H9 (cell line): Measurements from ENCODE around the gene SP140. TPM values are rescaled to one million over a fixed set of nuclear protein-coding genes. Genes with fewer than 3 reads are reported as not detected.

Experiments used
- DNase-seq: peaks from one replicate; pipeline ENCODE4 v3.0.0-alpha.2; 2017
- H2AFZ ChIP-seq: one replicate; pipeline ENCODE4 v1.6.1; 2013; ENCODE audit warnings: mild to moderate bottlenecking, low read length, control low read depth, moderate library complexity
- H2AK5ac ChIP-seq: 2 replicates; pipeline ENCODE4 v1.6.1; 2013; ENCODE audit warnings: low read length, control low read depth, mixed read lengths; ENCODE audit not compliant: insufficient read length
- H2BK120ac ChIP-seq: one replicate; pipeline ENCODE4 v1.6.1; 2013; ENCODE audit warnings: low read depth, mild to moderate bottlenecking, low read length, control low read depth, inconsistent platforms; ENCODE audit not compliant: poor library complexity, severe bottlenecking
- H2BK12ac ChIP-seq: 2 replicates; pipeline ENCODE4 v1.6.1; 2013; ENCODE audit warnings: low read length, control low read depth, mixed read lengths, low read depth; ENCODE audit not compliant: insufficient read length
- H2BK15ac ChIP-seq: 2 replicates; pipeline ENCODE4 v1.6.1; 2013; ENCODE audit warnings: low read depth, low read length, control low read depth
- H2BK20ac ChIP-seq: one replicate; pipeline ENCODE4 v1.6.1; 2013; ENCODE audit warnings: low read depth, mild to moderate bottlenecking, low read length, control low read depth, inconsistent platforms; ENCODE audit not compliant: poor library complexity, severe bottlenecking
- H2BK5ac ChIP-seq: 2 replicates; pipeline ENCODE4 v1.6.1; 2013; ENCODE audit warnings: low read length, control low read depth, mixed read lengths; ENCODE audit not compliant: insufficient read length
- H3K14ac ChIP-seq: 2 replicates; pipeline ENCODE4 v1.6.1; 2013; ENCODE audit warnings: low read length, control low read depth; ENCODE audit not compliant: insufficient read depth
- H3K18ac ChIP-seq: 2 replicates; pipeline ENCODE4 v1.6.1; 2013; ENCODE audit warnings: low read depth, mild to moderate bottlenecking, mixed read lengths, low read length, control low read depth; ENCODE audit not compliant: insufficient read length
- H3K23ac ChIP-seq: 2 replicates; pipeline ENCODE4 v1.6.1; 2013; ENCODE audit warnings: low read length, control low read depth, mixed read lengths, low read depth; ENCODE audit not compliant: insufficient read length
- H3K23me2 ChIP-seq: 2 replicates; pipeline ENCODE4 v1.6.1; 2013; ENCODE audit warnings: low read depth, mild to moderate bottlenecking, mixed read lengths, low read length, control low read depth; ENCODE audit not compliant: insufficient read length, poor library complexity, severe bottlenecking
- H3K27ac ChIP-seq: 2 replicates; pipeline ENCODE4 v1.5.1; 2013; ENCODE audit warnings: low read length, control low read depth, mixed read lengths, low read depth; ENCODE audit not compliant: insufficient read length
- H3K27me3 ChIP-seq: 2 replicates; pipeline ENCODE4 v1.6.1; 2013; ENCODE audit warnings: low read length, control low read depth, inconsistent platforms; ENCODE audit not compliant: insufficient read depth
- H3K4ac ChIP-seq: 2 replicates; pipeline ENCODE4 v1.6.1; 2013; ENCODE audit warnings: low read depth, mild to moderate bottlenecking, control low read depth, inconsistent platforms, low read length, moderate library complexity
- H3K4me1 ChIP-seq: 2 replicates; pipeline ENCODE4 v1.6.1; 2013; ENCODE audit warnings: low read length, control low read depth, inconsistent platforms; ENCODE audit not compliant: insufficient read depth
- H3K4me2 ChIP-seq: 2 replicates; pipeline ENCODE4 v1.6.1; 2013; ENCODE audit warnings: low read length, control low read depth, mixed read lengths; ENCODE audit not compliant: insufficient read length, insufficient read depth
- H3K56ac ChIP-seq: 2 replicates; pipeline ENCODE4 v1.6.1; 2013; ENCODE audit warnings: low read depth, mild to moderate bottlenecking, mixed read lengths, low read length, control low read depth; ENCODE audit not compliant: insufficient read length
- H3K79me1 ChIP-seq: 2 replicates; pipeline ENCODE4 v1.6.1; 2013; ENCODE audit warnings: low read depth, mild to moderate bottlenecking, moderate library complexity, low read length, control low read depth, inconsistent platforms; ENCODE audit not compliant: insufficient read depth, poor library complexity, severe bottlenecking
- H3K79me2 ChIP-seq: 2 replicates; pipeline ENCODE4 v1.6.1; 2013; ENCODE audit warnings: low read length, control low read depth, inconsistent platforms; ENCODE audit not compliant: insufficient read depth
- H3K9ac ChIP-seq: 2 replicates; pipeline ENCODE4 v1.6.1; 2013; ENCODE audit warnings: low read length, control low read depth, mixed read lengths; ENCODE audit not compliant: insufficient read length; ENCODE audit errors: extremely low read depth
- H3K9me3 ChIP-seq: one replicate; pipeline ENCODE4 v1.6.1; 2013; ENCODE audit warnings: low read depth, low read length, inconsistent platforms; ENCODE audit not compliant: control insufficient read depth
- H3T11ph ChIP-seq: one replicate; pipeline ENCODE4 v1.6.1; 2013; ENCODE audit warnings: mild to moderate bottlenecking, low read length, control low read depth, inconsistent platforms
- H4K20me1 ChIP-seq: one replicate; pipeline ENCODE4 v1.6.1; 2013; ENCODE audit not compliant: control insufficient read depth, insufficient read length, insufficient read depth
- H4K5ac ChIP-seq: 2 replicates; pipeline ENCODE4 v1.6.1; 2013; ENCODE audit warnings: low read depth, mild to moderate bottlenecking, mixed read lengths, low read length, control low read depth; ENCODE audit not compliant: insufficient read length
- H4K8ac ChIP-seq: replicated peaks from 2 replicates; pipeline ENCODE4 v1.6.1; 2013; ENCODE audit warnings: low read length, control low read depth, mixed read lengths, low read depth; ENCODE audit not compliant: insufficient read length
- H4K91ac ChIP-seq: 2 replicates; pipeline ENCODE4 v1.6.1; 2013; ENCODE audit warnings: low read depth, mild to moderate bottlenecking, moderate library complexity, mixed read lengths, low read length, control low read depth; ENCODE audit not compliant: insufficient read length
- H3K27ac Mint-ChIP-seq, 3 experiments: 2 replicates in 2 of 3; 3 replicates in 1 of 3; pipeline ENCODE4 v1.8.0; 2020 to 2021; ENCODE audit warnings: mixed read lengths in 3 of 3, mild to moderate bottlenecking in 1 of 3, moderate library complexity in 1 of 3
- H3K27me3 Mint-ChIP-seq: 2 replicates; pipeline ENCODE4 v1.8.0; 2021; ENCODE audit warnings: low read depth, mild to moderate bottlenecking, moderate library complexity, mixed read lengths
- H3K36me3 Mint-ChIP-seq, 3 experiments: 2 replicates in 2 of 3; 3 replicates in 1 of 3; pipeline ENCODE4 v1.8.0; 2020 to 2021; ENCODE audit warnings: low read depth in 3 of 3, mixed read lengths in 3 of 3; ENCODE audit not compliant: insufficient read depth in 1 of 3
- H3K4me1 Mint-ChIP-seq, 2 experiments: 2 replicates each; pipeline ENCODE4 v1.8.0; 2020; ENCODE audit warnings: mixed read lengths in 2 of 2
- H3K4me3 Mint-ChIP-seq, 2 experiments: 2 replicates in 1 of 2; 3 replicates in 1 of 2; pipeline ENCODE4 v1.8.0; 2020 to 2021; ENCODE audit warnings: mild to moderate bottlenecking in 2 of 2, mixed read lengths in 2 of 2, moderate library complexity in 1 of 2
- H3K9me3 Mint-ChIP-seq, 2 experiments: 2 replicates in 1 of 2; 3 replicates in 1 of 2; pipeline ENCODE4 v1.8.0; 2020; ENCODE audit warnings: mild to moderate bottlenecking in 2 of 2, mixed read lengths in 2 of 2, moderate library complexity in 1 of 2
- WGBS: extraction: QIAGEN DNeasy Blood & Tissue Kit; methylation state at CpG from one replicate; pipeline ENCODE4 v1.1.7; 2013; ENCODE audit warnings: missing lambda C conversion rate, low lambda C conversion rate, mixed read lengths; ENCODE audit not compliant: insufficient read length; ENCODE audit errors: extremely low coverage; 5-methylcytosine and 5-hydroxymethylcytosine counted together
- total RNA-seq: library from RNA; stranded (reverse); gene quantifications from 2 replicates; pipeline ENCODE4 v1.2.1, GENCODE V29; 2021
- TF ChIP-seq, protein P1 (sequence below): fragments of 200-600 bp; sonication (generic); conservative IDR thresholded peaks from 3 replicates; pipeline ENCODE4 v1.8.0; 2021; ENCODE audit warnings: antibody characterized with exemption, mild to moderate bottlenecking

The SP140 gene
- total RNA-seq, 1 experiment from 2014 or later, result 0.31 TPM

DNA sequence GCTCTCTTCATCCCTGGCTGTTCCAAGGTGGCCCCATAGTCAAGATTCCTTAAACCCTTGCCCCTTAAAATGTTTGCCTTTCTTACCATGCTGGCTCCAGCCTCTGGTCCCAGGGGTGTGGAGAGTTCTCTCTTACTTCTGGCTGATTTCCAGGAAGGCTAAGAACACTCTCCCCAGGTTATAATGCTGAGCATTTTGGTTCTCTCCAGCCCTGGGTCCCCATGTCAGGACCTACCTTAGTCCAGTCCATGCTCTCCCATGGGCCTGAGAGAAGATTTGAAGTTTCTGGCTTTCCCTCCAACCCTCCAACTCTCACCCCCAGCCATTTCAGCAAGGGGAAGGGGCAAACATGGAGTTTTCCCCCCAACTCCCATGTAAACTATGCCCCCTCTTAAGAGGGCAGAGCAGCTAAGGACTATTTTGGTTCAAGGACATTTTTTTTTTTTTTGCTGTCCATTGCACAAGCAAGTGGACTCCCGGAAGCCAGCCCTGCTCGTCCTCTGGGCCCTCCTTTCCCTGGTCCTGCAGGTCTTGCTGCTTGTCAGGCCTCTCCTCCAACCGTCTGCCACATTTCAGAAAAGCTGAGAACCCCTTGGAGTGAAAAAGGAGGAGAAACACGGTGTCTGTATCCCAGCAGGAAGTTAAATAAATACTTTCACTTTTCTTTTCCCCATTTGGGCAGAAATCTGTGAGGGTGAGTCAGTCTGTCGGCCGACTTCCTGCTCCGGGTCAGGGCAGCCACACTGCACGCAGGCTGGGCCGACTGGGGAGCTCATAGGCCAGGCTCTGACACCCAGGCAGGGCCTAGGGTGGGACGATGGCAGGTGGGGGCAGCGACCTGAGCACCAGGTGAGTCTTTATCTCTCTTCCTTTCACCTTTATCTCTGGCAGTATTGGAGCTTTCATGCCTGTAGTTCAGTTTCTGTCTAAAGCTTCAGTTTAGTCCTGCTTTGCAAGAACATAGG, 101.2 kb downstream of the SP140 start, which contains the start of gene SP140L:
SP140L (plus strand) TSS at position 741 of the 965 bp plus-strand sequence; CDS start at position 818, 77 bp downstream.
- no peak within 1 kb of the TSS for H3K56ac ChIP-seq
- no peak within 1 kb of the TSS for H4K5ac ChIP-seq
- no peak within 1 kb of the TSS for H3K14ac ChIP-seq
- no peak within 1 kb of the TSS for H2BK15ac ChIP-seq
- Mint-ChIP-seq H3K4me3 (no peak within 1 kb of the TSS), H3K27me3 (no peaks in the 10 kb centered on the region), H3K9me3 (peaks cover 15 to 18% of the 10 kb centered on the region in 2 experiments), H3K27ac (peak within 1 kb of the TSS in 2 of 3 experiments; percentile 20 to 22; a peak in 2 of 7 replicates), H3K4me1 (peaks cover 5% of the 10 kb centered on the region in 2 experiments; a peak in 2 of 4 replicates), H3K36me3 (peaks cover 10 to 16% (median 11%) of the 10 kb centered on the region in 3 experiments; a peak in 4 of 7 replicates)
- no peaks in the 10 kb centered on the region for H3K79me2 ChIP-seq
- H4K91ac ChIP-seq, result no peak within 1 kb of the TSS
- H3K23ac ChIP-seq, result no peak within 1 kb of the TSS
- no peak within 1 kb of the TSS for H3K4me2 ChIP-seq
- H3T11ph ChIP-seq, result no peak within 1 kb of the TSS
- H3K79me1 ChIP-seq, result no peaks in the 10 kb centered on the region
- H2BK20ac ChIP-seq, result no peak within 1 kb of the TSS
- H3K4me1 ChIP-seq, result no peaks in the 10 kb centered on the region
- peaks cover 14% of the 10 kb centered on the region for H3K9me3 ChIP-seq
- H2BK5ac ChIP-seq, result no peak within 1 kb of the TSS
- no peak within 1 kb of the TSS for H3K9ac ChIP-seq
- H4K20me1 ChIP-seq, result no peaks in the 10 kb centered on the region
- no peaks in the 10 kb centered on the region for H3K27me3 ChIP-seq
- H2AFZ ChIP-seq, result peak within 1 kb of the TSS; percentile 54
- no peak within 1 kb of the TSS for H3K27ac ChIP-seq
- DNase-seq, result no peak
- no CpG with 5 or more reads among the region's 11 CpGs for WGBS
- H2BK12ac ChIP-seq, result no peak within 1 kb of the TSS
- H3K4ac ChIP-seq, result no peak within 1 kb of the TSS
- no peak within 1 kb of the TSS for H4K8ac ChIP-seq
- H2BK120ac ChIP-seq, result no peak within 1 kb of the TSS
- TF ChIP-seq, protein P1, sequence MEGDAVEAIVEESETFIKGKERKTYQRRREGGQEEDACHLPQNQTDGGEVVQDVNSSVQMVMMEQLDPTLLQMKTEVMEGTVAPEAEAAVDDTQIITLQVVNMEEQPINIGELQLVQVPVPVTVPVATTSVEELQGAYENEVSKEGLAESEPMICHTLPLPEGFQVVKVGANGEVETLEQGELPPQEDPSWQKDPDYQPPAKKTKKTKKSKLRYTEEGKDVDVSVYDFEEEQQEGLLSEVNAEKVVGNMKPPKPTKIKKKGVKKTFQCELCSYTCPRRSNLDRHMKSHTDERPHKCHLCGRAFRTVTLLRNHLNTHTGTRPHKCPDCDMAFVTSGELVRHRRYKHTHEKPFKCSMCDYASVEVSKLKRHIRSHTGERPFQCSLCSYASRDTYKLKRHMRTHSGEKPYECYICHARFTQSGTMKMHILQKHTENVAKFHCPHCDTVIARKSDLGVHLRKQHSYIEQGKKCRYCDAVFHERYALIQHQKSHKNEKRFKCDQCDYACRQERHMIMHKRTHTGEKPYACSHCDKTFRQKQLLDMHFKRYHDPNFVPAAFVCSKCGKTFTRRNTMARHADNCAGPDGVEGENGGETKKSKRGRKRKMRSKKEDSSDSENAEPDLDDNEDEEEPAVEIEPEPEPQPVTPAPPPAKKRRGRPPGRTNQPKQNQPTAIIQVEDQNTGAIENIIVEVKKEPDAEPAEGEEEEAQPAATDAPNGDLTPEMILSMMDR, result no peak
- H2AK5ac ChIP-seq, result no peak within 1 kb of the TSS
- no peaks in the 10 kb centered on the region for H3K23me2 ChIP-seq
- H3K18ac ChIP-seq, result no peak within 1 kb of the TSS
